ENCODE data around the gene PACRGL. TPM values are rescaled to one million over a fixed set of nuclear protein-coding genes. Genes with fewer than 3 reads are reported as not detected.

Gene PACRGL
- polyA plus RNA-seq, 1 of the 3 experiments (the other 2 are of a cell fraction): 11.8 TPM

DNA sequence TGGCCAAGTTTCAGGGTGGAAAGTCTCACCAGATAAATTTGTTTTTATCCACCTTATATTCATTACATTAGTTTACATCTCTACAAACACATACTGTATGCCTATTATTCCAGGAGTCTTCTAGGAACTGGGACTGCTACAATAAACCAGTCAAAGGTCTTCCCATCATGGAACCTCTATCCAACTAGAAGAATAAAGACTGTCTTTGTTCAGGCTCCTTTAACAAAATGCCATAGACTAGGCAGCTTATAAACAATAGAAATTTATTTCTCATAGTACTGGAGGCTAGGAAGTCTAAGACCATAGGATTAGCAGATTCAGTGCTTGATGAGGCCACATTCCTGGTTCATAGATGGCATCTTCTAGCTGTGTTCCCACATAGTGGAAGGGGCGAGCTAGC is 61.6 kb downstream of the PACRGL start:
- no peak overlapping the region for H3K27ac ChIP-seq (ENCODE audit: low read depth in 2 of 2, low read length in 1 of 2)
- no peak overlapping the region for H3K4me3 ChIP-seq (ENCODE audit: low read depth in 2 of 2, low read length in 1 of 2)
- H3K36me3 ChIP-seq (replicated peaks in 1 of 2; ENCODE audit: control insufficient read depth in 1 of 2, insufficient read depth in 2 of 2, low read length in 1 of 2): no peaks in the 10 kb centered on the region
- TF ChIP-seq SIN3A (IDR thresholded peaks at IDR 0.05; ENCODE audit: borderline replicate concordance, low read depth, low read length): no peak
- no peaks in the 10 kb centered on the region for H3K4me1 ChIP-seq (ENCODE audit: control insufficient read depth in 1 of 2, insufficient read depth in 2 of 2, low read depth in 1 of 2, low read length in 1 of 2)
- ChIA-PET POLR2A (interaction anchor here (1.0 kb wide), 1 partner anchor 62 kb away, joined by 3 read pairs; the partner anchor contains the start of gene PACRGL), CTCF (interaction anchor here (1.2 to 2.5 kb wide), 2 partner anchors 11 to 707 kb away, joined by 4 to 21 read pairs; no protein-coding TSS in a partner anchor)
- no peaks in the 10 kb centered on the region for H3K9me2 ChIP-seq
- H3K9ac ChIP-seq: no peak overlapping the region
- no peaks in the 10 kb centered on the region for H3F3A ChIP-seq (replicated peaks; ENCODE audit: insufficient read depth)
- no peak overlapping the region for H3K4me2 ChIP-seq
- no peak overlapping the region for H2AFZ ChIP-seq (ENCODE audit: low read depth)
- no peaks in the 10 kb centered on the region for H3K79me2 ChIP-seq (ENCODE audit: insufficient read depth)
- H3K27me3 ChIP-seq (ENCODE audit: insufficient read depth): no peaks in the 10 kb centered on the region
- no peaks in the 10 kb centered on the region for H3K9me3 ChIP-seq
- DNase-seq: no peak
- 89% methylated on average over 1 of the region's 1 CpG for WGBS (ENCODE audit: low lambda C conversion rate)
- no peaks in the 10 kb centered on the region for H4K20me1 ChIP-seq (ENCODE audit: insufficient read depth)

DNA sequence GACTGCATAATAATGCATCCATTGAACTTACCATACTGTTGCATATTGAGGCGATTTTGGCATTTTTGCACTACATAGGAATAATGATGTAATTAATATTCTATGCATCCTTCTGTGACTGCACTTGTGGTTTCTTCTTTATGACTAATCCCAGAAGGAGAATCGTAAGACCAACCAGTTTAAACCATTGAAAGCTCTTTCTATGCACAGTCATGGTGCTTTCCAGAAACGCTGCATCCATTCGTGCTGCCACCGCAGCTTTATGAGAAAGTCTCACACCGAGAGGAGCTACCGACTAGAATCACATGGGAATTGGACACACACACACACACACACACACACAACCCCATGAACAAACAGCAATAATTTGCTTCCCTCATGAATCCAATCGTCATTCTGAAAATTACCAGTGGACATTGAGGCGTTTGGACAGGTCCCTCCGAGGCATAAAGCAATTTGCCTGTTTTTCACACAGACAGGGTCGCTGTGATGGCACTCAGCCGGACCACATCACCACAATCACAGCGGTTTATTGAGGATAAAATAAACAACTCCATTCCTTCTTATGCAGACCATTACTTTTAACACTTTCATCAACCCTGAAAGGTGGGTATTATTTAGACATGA is 64.2 kb downstream of the PACRGL start:
- no peaks in the 10 kb centered on the region for H3K9me2 ChIP-seq
- H3K4me1 ChIP-seq (ENCODE audit: control insufficient read depth in 1 of 2, insufficient read depth in 2 of 2, low read depth in 1 of 2, low read length in 1 of 2): no peaks in the 10 kb centered on the region
- H3K4me2 ChIP-seq: no peak overlapping the region
- no peak overlapping the region for H3K27ac ChIP-seq (ENCODE audit: low read depth in 2 of 2, low read length in 1 of 2)
- POLR2A ChIA-PET: no interaction called here
- WGBS (ENCODE audit: low lambda C conversion rate): 65% methylated on average over 13 of the region's 13 CpGs
- CTCF ChIA-PET: interaction anchor here (2.1 to 3.1 kb wide), 2 partner anchors 9 to 706 kb away, joined by 5 to 20 read pairs; no protein-coding TSS in a partner anchor
- H3K4me3 ChIP-seq (ENCODE audit: low read depth in 2 of 2, low read length in 1 of 2): no peak overlapping the region
- H3K79me2 ChIP-seq (ENCODE audit: insufficient read depth): no peaks in the 10 kb centered on the region
- H3K36me3 ChIP-seq (replicated peaks in 1 of 2; ENCODE audit: control insufficient read depth in 1 of 2, insufficient read depth in 2 of 2, low read length in 1 of 2): no peaks in the 10 kb centered on the region
- no peak for DNase-seq
- no peaks in the 10 kb centered on the region for H3F3A ChIP-seq (replicated peaks; ENCODE audit: insufficient read depth)
- no peak for TF ChIP-seq IRF3 (IDR thresholded peaks at IDR 0.05; ENCODE audit: low read depth, low read length)
- TF ChIP-seq TCF12 (IDR thresholded peaks at IDR 0.05): no peak
- no peak for TF ChIP-seq CHD2 (IDR thresholded peaks at IDR 0.05; ENCODE audit: low read length, partially characterized antibody)
- TF ChIP-seq SIN3A (IDR thresholded peaks at IDR 0.05; ENCODE audit: borderline replicate concordance, low read depth, low read length): no peak
- TF ChIP-seq YY1 (IDR thresholded peaks at IDR 0.05; ENCODE audit: low read depth): no peak
- TF ChIP-seq, protein P1, sequence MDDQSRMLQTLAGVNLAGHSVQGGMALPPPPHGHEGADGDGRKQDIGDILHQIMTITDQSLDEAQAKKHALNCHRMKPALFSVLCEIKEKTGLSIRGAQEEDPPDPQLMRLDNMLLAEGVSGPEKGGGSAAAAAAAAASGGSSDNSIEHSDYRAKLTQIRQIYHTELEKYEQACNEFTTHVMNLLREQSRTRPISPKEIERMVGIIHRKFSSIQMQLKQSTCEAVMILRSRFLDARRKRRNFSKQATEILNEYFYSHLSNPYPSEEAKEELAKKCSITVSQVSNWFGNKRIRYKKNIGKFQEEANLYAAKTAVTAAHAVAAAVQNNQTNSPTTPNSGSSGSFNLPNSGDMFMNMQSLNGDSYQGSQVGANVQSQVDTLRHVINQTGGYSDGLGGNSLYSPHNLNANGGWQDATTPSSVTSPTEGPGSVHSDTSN (IDR thresholded peaks at IDR 0.05): no peak
- TF ChIP-seq RCOR1 (IDR thresholded peaks at IDR 0.05; ENCODE audit: low read length): no peak
- TF ChIP-seq, protein P2, sequence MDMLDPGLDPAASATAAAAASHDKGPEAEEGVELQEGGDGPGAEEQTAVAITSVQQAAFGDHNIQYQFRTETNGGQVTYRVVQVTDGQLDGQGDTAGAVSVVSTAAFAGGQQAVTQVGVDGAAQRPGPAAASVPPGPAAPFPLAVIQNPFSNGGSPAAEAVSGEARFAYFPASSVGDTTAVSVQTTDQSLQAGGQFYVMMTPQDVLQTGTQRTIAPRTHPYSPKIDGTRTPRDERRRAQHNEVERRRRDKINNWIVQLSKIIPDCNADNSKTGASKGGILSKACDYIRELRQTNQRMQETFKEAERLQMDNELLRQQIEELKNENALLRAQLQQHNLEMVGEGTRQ (IDR thresholded peaks at IDR 0.05; ENCODE audit: borderline replicate concordance, low read depth, low read length): no peak
- H4K20me1 ChIP-seq (ENCODE audit: insufficient read depth): no peaks in the 10 kb centered on the region
- H3K9me3 ChIP-seq: no peaks in the 10 kb centered on the region
- H3K27me3 ChIP-seq (ENCODE audit: insufficient read depth): no peaks in the 10 kb centered on the region
- no peak overlapping the region for H3K9ac ChIP-seq
- no peak overlapping the region for H2AFZ ChIP-seq (ENCODE audit: low read depth)
